RCC 7860 (cell line): ENCODE data around the gene MNS1.
A peak's percentile ranks its signal among the peaks of the same experiment; 100 is the strongest.
"Not testable (repeated sequence)": the region's sequence is repeated elsewhere in the genome, so short reads cannot be mapped to it uniquely, and the experiment has no call there.

Experiments
- DNase-seq: peaks from one replicate; pipeline ENCODE4 v3.0.0-alpha.2; 2015; ENCODE audit warnings: low spot score
- FAIRE-seq: peaks from 2 replicates; lab custom pipeline; 2012; peaks lifted over from hg19 to GRCh38; lab: Jason Lieb, UNC

MNS1 gene

GRCh38 chr15:56456229-56456628, 8.7 kb downstream of the MNS1 start:
- no peak for FAIRE-seq
- no peak for DNase-seq

DNA sequence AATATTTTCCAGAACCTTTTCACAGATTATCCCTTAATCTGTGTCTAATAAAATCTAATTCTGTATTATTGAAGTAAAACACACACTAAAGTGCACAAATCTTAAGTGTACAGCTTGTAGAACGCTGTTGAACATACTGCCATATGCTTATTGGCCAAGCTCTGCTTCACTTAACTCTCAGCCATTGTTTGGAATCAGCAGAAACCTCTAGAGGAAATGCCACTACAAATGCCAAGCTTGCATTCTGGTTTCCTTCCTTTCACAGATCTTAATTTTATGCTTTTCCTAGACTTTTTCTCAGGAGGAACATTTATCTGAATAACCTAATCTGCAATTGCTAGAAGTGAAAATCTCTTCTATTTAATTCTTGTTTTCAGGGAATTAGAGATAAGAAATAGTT, 10.1 kb downstream of the MNS1 start:
- FAIRE-seq (no peak), DNase-seq (no peak)

DNA sequence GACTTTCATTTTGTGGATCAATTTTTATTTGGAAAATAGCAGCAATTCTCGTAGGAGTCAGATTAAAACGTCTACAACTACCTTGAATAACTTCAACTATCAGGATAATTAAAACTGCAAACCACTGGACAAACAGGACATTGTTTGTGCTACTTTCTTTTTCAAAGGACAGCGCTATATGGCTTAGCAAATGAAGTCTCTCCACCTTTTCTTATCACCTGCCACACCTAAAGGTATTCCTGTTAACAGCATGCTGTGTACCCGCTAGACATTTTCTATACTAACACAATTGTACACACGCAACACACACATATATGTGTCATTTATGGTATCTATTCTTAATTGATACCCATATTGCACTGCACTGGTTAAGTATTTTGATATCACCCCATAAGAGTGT, 19.2 kb downstream of the MNS1 start:
- FAIRE-seq: no peak
- no peak for DNase-seq

GRCh38 chr15:56442354-56442753, 22.6 kb downstream of the MNS1 start:
- DNase-seq: no peak
- FAIRE-seq: no peak

DNA sequence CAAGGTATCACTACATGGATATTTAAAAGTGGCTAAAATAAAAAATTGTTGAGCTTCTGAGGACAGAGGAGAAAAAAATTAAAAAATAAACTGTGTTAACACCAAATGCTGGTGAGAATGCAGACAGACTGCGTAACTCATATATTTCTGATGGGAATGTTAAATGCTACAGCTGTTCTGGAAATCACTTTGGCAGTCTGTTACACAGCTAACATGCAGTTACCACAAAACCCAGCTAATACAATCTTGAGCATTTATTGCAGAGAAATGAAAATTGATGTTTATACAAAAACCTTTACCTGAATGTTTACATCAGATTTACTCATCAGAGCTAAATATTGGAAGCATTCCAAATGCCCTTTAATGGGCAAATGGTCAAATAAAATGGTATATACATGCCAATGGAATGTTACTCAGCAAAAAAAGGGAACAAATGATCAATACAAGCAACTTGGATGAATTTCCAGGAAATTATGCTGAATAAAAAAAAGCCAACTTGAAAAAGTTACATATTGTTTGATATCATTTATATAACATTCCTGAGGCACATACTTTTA, 24.6 kb downstream of the MNS1 start:
- DNase-seq: no peak
- FAIRE-seq: no peak

GRCh38 chr15:56432304-56432703, 32.6 kb downstream of the MNS1 start:
- DNase-seq (no peak), FAIRE-seq (no peak)

GRCh38 chr15:56428821-56429458, 36.0 kb downstream of the MNS1 start:
- FAIRE-seq: peak; percentile 81
- peak; percentile 39 for DNase-seq

DNA sequence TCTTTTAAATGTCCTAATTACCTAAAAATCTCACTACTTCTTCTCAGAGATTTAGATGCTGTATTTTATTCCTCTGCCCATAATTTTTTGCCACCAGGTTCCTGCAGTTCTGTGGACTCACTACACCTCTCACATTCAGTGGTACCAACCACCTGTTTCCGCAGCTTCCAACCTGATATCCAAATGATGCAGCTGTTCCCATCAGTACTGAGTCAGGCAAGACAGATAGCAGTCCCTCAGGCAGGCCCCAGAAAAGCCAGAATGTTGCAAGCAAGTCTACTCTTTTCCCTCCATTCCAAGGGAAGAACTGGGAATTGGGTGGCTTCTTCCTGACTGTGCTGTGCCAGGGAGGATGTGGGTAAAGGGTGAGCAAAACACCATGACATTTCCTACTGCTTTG, 39.0 kb downstream of the MNS1 start:
- FAIRE-seq: no peak
- DNase-seq: no peak

DNA sequence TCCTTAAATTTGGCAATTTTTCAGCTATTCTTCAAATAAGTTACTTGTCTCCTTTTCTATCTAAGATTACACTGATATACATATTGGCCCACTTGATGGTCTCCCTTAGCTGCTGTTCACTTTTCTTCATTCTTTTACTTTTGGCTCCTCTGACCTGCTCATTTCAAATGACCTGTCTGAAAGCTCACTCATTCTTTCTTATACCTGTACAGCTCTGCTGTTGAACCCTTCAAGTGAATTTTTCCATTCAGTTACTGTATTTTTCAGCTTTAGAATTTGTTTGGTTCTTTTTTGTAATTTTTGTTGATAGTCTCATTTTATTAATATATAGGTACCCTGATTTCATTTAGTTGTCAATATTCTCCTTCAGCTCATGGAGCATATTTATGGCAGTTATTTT, 39.7 kb downstream of the MNS1 start:
- DNase-seq: no peak
- FAIRE-seq: no peak

GRCh38 chr15:56413114-56413733, 51.7 kb downstream of the MNS1 start:
- peak; percentile 98 for FAIRE-seq
- DNase-seq: not testable (repeated sequence)

- FAIRE-seq: no peak
- no peak for DNase-seq
These were observed 53.7 kb downstream of the MNS1 start for GRCh38 chr15:56411122-56411749.

DNA sequence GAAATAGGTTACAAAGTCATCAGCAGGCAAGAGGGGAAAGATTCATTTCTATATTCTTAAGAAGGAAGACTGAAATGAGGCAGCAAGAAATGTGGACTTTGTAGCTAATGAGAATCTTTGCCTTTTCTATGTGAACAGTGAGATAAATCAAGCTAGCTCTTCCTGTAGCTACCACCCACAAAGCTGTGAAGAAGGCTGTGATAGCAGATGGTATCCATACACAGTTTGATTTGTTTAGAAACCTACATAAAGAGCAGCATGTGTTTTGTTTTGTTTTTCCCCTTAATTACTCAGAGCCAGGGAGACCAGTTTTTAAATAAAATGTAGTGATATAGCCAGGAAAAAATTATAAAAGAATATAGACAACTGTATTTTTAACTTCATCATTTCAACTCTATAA, 54.2 kb downstream of the MNS1 start:
- DNase-seq (no peak), FAIRE-seq (no peak)

DNA sequence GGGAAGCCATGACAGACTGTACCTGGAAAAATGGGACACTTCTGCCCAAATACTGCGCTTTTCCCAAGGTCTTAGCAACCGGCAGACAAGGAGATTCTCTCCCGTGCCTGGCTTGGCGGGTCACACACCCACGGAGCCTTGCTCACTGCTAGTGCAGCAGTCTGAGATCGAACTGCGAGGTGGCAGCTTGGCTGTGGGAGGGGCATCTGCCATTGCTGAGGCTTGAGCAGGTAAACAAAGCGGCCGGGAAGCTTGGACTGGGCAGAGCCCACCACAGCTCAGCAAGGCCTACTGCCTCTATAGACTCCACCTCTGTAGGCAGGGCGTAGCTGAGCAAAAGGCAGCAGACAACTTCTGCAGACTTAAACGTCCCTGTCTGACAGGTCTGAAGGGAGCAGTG, 65.7 kb downstream of the MNS1 start:
- not testable (repeated sequence) for FAIRE-seq

DNA sequence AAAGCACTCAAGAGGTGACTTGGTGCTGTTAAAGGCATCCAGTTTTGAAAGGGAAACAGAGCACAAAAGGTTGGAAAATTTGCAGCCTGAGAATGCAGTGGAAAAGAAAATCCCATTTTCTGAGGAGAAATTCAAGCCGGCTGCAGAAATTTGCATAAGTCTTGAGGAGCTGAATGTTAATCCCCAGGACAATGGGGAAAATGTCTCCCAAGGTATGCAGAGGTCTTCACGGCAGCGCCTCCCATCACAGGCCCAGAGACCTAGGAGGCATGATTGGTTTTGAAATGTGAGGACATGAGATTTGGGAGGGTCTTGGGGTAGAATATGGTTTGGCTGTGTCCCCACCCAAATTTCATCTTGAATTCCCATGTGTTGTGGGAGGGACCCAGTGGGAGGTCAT, 67.6 kb downstream of the MNS1 start:
- not testable (repeated sequence) for DNase-seq, FAIRE-seq

More for the DNA sequence above, 65.7 kb downstream of the MNS1 start:
- not testable (repeated sequence) for DNase-seq

- no peak for FAIRE-seq
These were observed 70.0 kb downstream of the MNS1 start for GRCh38 chr15:56394909-56395308.

DNA sequence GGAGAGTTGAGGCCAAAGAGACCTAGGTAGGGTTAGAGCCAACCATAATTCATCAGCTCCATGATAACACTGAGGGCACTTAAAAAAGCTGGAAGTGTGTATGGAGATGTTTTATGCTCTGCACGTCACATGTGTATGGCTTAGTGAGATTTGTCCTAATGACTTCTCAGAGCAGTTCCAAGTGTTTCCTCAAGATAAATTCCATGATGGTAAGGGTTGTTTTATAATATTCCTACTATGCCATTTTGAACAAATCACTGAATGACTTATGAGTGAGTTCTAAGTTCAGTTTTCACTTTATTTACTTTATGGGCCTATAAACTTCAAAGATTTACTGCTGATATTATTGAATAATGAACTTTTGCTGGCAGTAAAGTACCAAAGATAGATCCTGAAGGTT, 71.7 kb downstream of the MNS1 start:
- FAIRE-seq (no peak), DNase-seq (no peak)

More at GRCh38 chr15:56394909-56395308, 70.0 kb downstream of the MNS1 start:
- no peak for DNase-seq

DNA sequence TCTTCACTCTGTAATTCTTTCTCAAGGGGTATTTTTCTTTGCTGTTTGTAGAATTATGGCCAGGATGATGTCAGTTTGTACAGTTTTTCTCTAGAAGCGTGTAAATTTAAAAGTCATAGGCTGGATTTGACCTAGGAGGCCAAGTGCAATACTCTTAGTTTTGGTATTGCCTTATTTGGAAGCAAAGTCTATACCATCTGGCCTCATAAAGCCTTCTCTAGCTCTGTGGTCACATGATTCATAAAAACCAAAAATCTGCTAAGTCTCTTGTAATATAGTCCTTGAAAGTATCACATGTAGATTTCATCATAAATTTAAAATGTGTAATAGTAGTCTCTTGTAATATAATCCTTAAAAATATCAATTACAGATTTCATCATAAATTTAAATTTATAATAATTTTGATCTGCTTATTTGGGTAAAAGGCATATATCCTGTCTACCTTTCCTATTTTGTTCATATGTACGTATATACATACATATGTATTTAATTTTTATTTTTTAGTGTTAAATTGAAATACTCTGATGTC, 74.1 kb downstream of the MNS1 start:
- no peak for DNase-seq
- FAIRE-seq: no peak

DNA sequence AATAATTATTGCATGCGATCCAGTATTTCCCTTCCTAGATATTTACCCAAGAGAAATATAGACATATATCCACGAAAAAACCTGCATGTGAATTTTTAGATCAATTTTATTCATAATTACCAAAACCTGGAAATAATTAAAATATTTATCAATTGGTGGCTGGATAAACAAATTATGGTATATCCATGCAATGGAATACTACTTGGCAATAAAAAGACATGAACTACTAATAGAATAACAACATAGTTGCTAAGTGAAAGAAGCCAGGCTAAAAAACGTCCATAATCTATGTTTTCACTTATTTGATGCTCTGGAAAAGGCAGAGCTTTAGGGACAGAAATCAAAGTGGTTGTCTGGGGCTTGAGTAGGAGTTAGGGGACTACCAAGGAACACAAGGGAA, 79.0 kb downstream of the MNS1 start:
- DNase-seq: no peak
- no peak for FAIRE-seq

- FAIRE-seq (no peak), DNase-seq (no peak)
These were observed 81.9 kb downstream of the MNS1 start for GRCh38 chr15:56383010-56383409.
